HK-2 (cell line): Measurements from ENCODE around the gene PACRG.
"Not testable (repeated sequence)": the region's sequence is repeated elsewhere in the genome, so short reads cannot be mapped to it uniquely, and the experiment has no call there.

Experiments used
- DNase-seq: peaks from one replicate; pipeline ENCODE4 v3.0.0-alpha.2; 2018; ENCODE audit not compliant: unreplicated experiment

PACRG gene

GRCh38 chr6:162727322-162728182 lies at the start of gene PACRG, which contains the start of gene PRKN:
Gene PACRG (plus strand): TSS chr6:162727974.
Gene PRKN (minus strand): TSS chr6:162727766.
- DNase-seq = peak; percentile 98

- DNase-seq = not testable (repeated sequence)
Measured at GRCh38 chr6:162678896-162679295, 48.9 kb upstream of the PACRG start.

- DNase-seq = no peak
Measured at GRCh38 chr6:162679681-162680080, 48.1 kb upstream of the PACRG start.

GRCh38 chr6:162680367-162680766 lies 47.4 kb upstream of the PACRG start:
- no peak for DNase-seq

- DNase-seq = no peak
Measured at GRCh38 chr6:162680871-162681270, 46.9 kb upstream of the PACRG start.

GRCh38 chr6:162681447-162681846 lies 46.3 kb upstream of the PACRG start:
- no peak for DNase-seq

GRCh38 chr6:162683135-162683534 lies 44.6 kb upstream of the PACRG start:
- no peak for DNase-seq

GRCh38 chr6:162684052-162684451 lies 43.7 kb upstream of the PACRG start:
- DNase-seq = no peak

- no peak for DNase-seq
Measured at GRCh38 chr6:162684961-162685360, 42.8 kb upstream of the PACRG start.

GRCh38 chr6:162685586-162685985 lies 42.2 kb upstream of the PACRG start:
- DNase-seq = no peak

- no peak for DNase-seq
Measured at GRCh38 chr6:162688751-162689345, 38.9 kb upstream of the PACRG start.

GRCh38 chr6:162690158-162690557 lies 37.6 kb upstream of the PACRG start:
- no peak for DNase-seq

GRCh38 chr6:162697872-162698403 lies 29.8 kb upstream of the PACRG start:
- no peak for DNase-seq

- no peak for DNase-seq
Measured at GRCh38 chr6:162698440-162698839, 29.3 kb upstream of the PACRG start.

- DNase-seq = no peak
Measured at GRCh38 chr6:162699961-162700360, 27.8 kb upstream of the PACRG start.

- no peak for DNase-seq
Measured at GRCh38 chr6:162700966-162701365, 26.8 kb upstream of the PACRG start.

GRCh38 chr6:162701551-162701950 lies 26.2 kb upstream of the PACRG start:
- DNase-seq = no peak

GRCh38 chr6:162702446-162702845 lies 25.3 kb upstream of the PACRG start:
- no peak for DNase-seq

GRCh38 chr6:162704001-162704400 lies 23.8 kb upstream of the PACRG start:
- DNase-seq = no peak

- no peak for DNase-seq
Measured at GRCh38 chr6:162705736-162706135, 22.0 kb upstream of the PACRG start.

GRCh38 chr6:162706232-162706631 lies 21.5 kb upstream of the PACRG start:
- DNase-seq = no peak

- no peak for DNase-seq
Measured at GRCh38 chr6:162708971-162709370, 18.8 kb upstream of the PACRG start.

- DNase-seq = no peak
Measured at GRCh38 chr6:162709431-162709830, 18.3 kb upstream of the PACRG start.
